NCI-H1048 (cell line): ENCODE results near the gene PHKG2.
"Not testable (repeated sequence)": the region's sequence is repeated elsewhere in the genome, so short reads cannot be mapped to it uniquely, and the experiment has no call there.

Source experiments
- DNase-seq: peaks from one replicate; lab custom pipeline; 2025; lab: John Stamatoyannopoulos, UW

PHKG2 gene, protein sequence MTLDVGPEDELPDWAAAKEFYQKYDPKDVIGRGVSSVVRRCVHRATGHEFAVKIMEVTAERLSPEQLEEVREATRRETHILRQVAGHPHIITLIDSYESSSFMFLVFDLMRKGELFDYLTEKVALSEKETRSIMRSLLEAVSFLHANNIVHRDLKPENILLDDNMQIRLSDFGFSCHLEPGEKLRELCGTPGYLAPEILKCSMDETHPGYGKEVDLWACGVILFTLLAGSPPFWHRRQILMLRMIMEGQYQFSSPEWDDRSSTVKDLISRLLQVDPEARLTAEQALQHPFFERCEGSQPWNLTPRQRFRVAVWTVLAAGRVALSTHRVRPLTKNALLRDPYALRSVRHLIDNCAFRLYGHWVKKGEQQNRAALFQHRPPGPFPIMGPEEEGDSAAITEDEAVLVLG

DNA sequence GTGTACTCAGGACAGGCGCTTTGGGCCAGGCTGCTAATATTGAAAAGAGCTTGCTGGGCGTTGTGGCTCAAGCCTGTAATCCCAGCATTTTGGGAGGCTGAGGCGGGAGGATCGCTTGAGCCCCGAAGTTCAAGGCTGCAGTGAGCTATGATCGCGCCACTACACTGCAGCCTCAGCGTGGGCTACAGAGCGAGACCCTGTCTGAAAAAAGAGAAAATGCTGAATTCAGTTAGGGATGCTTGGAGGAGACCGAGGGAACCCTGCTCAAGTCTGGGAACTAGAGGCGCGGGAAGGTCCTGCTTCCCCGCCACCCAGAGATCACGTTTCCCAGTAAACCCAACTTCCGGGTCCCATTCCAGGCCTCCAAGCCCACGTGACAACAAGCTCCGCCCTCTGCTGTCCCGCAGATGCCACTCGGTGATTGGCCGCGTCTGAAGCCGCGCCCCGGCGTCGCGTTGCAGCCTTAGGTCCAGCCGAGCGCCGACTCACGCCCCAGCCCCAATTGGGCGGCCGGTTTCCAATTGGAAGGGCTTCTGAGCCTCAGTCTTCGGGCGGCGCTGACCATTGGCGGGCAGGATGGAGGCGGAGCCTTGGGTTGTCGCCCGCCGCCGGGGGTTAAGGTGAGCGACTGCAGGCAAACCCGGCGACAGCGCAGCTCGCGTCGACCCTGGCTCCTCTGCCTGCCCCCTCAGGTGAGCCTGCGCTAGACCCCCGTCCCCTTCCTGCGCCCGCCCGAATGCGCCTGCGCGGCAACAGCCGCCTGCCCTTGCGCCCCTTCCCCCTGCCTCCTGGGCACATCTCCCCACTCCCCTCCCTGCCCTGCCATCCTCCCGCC is at the start of gene PHKG2:
PHKG2 (plus strand) TSS at position 627 of the 835 bp plus-strand sequence. CDS start 396 bp downstream, outside the sequence.
- peak; percentile 95 for DNase-seq

GRCh38 chr16:30698816-30699614 is 49.2 kb upstream of the PHKG2 start, which contains the start of gene SRCAP:
TSS of gene SRCAP (plus strand) at chr16:30699171. CDS start at chr16:30700825, 1,654 bp downstream.
- DNase-seq, result peak; percentile 15

- no peak for DNase-seq
Measured at GRCh38 chr16:30699615-30700099, 48.6 kb upstream of the PHKG2 start.

DNA sequence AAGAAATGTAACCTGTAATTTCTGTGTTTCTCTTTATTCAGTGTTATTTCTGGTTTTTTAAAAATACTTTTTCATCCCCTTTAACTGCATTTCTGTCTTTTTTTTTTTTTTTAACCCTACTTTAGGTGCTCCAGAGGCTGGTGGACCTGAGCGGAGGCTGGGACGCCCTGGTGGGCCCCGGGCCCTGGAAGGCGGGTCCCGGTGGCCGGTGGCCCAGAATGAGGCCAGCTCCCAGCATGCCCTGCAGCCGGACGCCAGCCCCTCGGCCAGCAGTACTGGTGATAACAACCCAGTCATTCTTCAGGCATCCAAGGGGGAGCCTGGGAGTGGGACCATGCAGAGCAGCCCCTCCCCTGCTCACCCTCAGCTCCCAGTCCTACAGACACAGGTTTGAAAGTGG is 47.7 kb upstream of the PHKG2 start:
- DNase-seq, result no peak

GRCh38 chr16:30700971-30701370 is 47.3 kb upstream of the PHKG2 start:
- no peak for DNase-seq

DNA sequence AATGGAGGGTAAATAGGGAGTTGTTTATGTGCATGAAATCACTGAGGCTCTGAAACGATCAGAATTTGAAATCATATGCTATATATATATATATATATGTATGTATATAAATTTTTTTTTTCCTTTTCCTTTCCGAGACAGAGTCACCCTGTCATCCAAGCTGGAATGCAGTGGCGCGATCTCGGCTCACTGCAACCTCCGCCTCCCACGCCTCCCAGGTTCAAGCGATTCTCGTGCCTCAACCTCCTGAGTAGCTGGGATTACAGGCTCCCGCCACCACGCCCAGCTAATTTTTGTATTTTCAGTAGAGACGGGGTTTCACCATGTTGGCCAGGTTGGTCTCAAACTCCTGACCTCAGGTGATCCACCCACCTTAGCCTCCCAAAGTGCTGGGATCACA is 45.2 kb upstream of the PHKG2 start:
- not testable (repeated sequence) for DNase-seq

DNA sequence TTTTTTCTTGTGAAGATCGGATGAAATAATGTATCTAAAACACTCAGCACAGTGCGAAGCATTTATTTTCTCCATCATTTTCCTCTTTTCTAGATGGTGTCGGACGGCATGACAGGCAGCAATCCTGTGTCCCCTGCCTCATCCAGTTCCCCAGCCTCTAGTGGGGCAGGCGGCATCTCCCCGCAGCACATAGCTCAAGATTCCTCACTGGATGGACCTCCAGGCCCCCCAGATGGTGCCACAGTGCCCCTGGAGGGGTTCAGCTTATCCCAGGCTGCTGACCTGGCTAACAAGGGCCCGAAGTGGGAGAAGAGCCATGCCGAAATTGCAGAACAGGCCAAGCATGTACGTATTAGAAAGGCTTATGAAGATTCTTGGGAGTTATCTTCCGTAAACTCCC is 44.3 kb upstream of the PHKG2 start:
- DNase-seq, result no peak

GRCh38 chr16:30706046-30706445 is 42.2 kb upstream of the PHKG2 start:
- no peak for DNase-seq

GRCh38 chr16:30710971-30711370 is 37.3 kb upstream of the PHKG2 start:
- DNase-seq, result no peak

DNA sequence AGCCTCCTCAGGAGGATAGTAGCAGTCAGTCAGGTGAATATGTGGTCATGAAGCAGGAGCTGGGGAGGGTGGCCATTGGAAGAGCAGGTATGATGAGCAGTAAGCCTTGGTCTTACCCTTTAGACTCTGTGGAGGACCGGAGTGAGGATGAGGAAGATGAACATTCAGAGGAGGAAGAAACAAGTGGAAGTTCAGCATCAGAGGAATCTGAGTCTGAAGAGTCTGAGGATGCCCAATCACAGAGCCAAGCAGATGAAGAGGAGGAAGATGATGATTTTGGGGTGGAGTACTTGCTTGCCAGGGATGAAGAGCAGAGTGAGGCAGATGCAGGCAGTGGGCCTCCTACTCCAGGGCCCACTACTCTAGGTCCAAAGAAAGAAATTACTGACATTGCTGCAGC is 36.5 kb upstream of the PHKG2 start:
- no peak for DNase-seq

DNA sequence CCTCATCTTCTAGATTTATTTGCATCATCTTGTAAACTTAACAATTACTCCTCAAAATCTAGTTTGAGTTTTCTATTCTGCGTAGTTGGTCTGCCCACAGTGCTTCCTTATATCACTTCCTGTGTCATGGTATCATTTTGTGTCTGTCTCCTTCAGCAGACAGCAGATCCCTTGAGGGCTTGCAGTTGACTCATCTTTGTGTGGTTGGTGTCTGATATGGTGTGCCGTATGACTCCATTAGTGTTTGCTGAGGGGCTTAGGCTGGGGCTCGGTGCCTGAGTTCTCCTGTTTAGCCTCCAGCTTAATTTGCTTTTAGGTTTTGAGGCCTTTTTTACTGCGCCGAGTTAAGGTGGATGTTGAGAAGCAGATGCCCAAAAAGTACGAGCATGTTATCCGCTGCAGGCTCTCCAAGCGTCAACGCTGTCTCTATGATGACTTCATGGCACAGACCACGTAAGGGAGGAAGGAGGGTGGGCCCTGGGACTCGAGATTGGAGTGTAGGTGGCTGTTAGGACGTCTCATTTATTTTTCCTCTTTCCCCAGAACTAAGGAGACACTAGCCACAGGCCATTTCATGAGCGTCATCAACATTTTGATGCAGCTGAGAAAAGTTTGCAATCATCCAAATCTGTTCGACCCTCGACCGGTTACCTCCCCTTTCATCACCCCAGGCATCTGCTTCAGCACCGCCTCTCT is 32.3 kb upstream of the PHKG2 start:
- no peak for DNase-seq

GRCh38 chr16:30720086-30720485 is 28.1 kb upstream of the PHKG2 start:
- DNase-seq, result no peak

GRCh38 chr16:30720694-30721093 is 27.5 kb upstream of the PHKG2 start:
- no peak for DNase-seq

DNA sequence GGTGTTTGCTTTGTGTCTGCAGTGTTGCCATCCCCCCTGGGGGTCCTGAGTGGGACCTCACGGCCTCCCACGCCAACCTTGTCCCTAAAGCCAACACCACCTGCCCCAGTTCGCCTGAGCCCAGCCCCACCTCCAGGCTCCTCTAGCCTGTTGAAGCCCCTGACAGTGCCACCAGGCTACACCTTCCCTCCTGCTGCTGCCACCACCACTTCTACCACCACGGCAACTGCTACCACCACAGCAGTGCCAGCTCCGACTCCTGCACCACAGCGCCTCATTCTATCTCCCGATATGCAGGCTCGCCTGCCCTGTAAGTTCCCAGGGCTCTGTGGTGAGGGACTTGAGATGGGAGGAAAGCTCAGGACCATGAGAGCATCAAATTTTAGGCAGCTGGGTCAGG is 27.1 kb upstream of the PHKG2 start:
- DNase-seq, result no peak

DNA sequence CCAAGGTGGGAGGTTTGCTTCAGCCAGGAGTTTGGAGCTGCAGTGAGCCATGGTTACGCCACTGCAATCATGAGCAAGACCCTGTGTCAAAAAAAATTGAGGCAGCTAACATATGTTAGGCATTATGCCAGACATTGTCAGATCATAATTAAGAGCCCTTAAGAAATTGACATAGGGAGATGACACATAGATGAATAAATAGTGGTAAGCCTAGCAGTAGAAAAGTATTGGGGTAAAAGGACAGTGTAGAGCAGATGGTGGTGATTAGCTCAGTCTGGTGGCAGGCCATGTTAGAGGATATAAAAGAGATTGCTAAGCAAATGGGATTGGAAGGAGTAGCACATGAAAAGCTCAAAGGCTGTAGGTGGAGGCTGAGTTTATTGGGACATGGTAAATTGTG is 26.6 kb upstream of the PHKG2 start:
- no peak for DNase-seq

GRCh38 chr16:30722443-30722842 is 25.8 kb upstream of the PHKG2 start:
- no peak for DNase-seq

DNA sequence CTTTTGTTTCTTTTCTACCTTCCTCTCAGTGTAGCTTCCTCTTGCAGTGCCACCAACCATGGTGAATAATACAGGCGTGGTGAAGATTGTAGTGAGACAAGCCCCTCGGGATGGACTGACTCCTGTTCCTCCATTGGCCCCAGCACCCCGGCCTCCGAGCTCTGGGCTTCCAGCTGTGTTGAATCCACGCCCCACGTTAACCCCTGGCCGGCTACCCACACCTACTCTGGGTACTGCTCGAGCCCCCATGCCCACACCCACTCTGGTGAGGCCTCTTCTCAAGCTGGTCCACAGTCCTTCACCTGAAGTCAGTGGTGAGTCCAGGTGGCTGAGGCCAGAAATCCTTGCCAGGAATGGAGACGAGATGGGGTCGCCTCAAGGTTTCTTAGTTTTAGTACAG is 25.3 kb upstream of the PHKG2 start:
- no peak for DNase-seq

DNA sequence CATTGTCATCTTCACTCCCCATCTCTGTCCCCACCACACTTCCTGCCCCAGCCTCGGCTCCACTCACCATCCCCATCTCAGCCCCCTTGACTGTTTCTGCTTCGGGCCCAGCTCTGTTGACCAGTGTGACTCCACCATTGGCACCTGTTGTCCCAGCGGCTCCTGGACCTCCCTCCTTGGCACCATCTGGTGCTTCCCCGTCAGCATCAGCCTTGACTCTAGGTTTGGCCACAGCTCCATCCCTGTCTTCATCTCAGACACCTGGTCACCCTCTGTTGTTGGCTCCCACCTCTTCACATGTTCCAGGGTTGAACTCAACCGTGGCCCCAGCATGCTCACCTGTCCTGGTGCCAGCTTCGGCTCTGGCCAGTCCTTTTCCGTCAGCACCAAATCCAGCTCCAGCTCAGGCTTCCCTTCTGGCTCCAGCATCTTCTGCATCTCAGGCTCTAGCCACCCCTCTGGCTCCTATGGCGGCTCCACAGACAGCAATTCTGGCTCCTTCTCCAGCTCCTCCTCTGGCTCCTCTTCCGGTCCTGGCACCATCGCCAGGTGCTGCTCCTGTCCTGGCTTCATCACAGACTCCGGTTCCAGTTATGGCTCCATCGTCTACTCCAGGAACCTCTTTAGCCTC is 24.4 kb upstream of the PHKG2 start:
- DNase-seq, result no peak

- DNase-seq, result no peak
Measured at GRCh38 chr16:30724641-30725417, 23.4 kb upstream of the PHKG2 start.

DNA sequence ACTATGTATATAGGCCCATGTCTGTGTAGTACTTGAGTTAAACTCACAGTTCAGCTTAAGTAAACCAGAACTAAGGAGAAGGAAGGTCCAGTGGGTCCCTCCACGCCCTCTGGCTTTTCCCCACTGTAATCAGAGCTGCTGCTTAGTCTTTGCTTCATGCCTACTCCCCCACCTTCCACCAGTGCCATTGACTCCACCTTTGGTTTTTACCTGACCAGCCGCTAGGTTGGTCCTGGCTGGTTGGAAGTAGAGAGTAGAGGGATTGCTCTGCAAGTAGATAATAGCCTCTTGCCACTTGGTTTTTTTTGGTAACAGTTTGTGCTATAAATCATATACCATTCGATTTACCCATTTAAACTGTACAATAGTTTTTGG is 22.8 kb upstream of the PHKG2 start:
- DNase-seq, result no peak
